Measurements from ENCODE around the gene CNTRL.

CNTRL gene

DNA sequence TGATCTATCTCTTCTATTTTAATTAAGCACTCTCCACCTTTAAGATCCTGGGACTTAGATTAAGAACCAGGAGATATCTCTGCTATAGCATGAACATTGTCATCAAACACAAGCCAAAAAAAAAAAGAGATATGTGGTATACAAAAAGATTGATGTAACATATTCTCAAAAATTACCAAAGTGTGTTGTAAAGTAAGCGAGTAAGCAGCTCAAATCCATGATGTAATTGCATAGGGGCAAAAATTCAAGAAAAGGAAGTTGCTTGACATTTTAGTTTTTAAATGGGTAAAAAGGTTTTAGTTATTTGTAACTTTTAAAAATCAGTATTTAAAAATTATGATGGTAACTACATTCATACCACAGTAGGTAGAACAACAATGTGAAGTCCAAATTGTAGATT lies 40.7 kb downstream of the CNTRL start:
- no peak overlapping the region for H3K4me3 ChIP-seq (ENCODE audit: low read depth in 1 of 2, low read length in 1 of 2)
- H3K9me3 ChIP-seq = no peaks in the 10 kb centered on the region
- no peaks in the 10 kb centered on the region for H3K27me3 ChIP-seq
- peaks cover 17 to 23% of the 10 kb centered on the region in 2 experiments for H3K4me1 ChIP-seq (ENCODE audit: control insufficient read depth in 1 of 2, insufficient read depth in 1 of 2, low read depth in 1 of 2, low read length in 1 of 2)
- no peaks in the 10 kb centered on the region for H3K36me3 ChIP-seq
- H3K27ac ChIP-seq = peak overlapping the region; percentile 59
- TF ChIP-seq, protein P1, sequence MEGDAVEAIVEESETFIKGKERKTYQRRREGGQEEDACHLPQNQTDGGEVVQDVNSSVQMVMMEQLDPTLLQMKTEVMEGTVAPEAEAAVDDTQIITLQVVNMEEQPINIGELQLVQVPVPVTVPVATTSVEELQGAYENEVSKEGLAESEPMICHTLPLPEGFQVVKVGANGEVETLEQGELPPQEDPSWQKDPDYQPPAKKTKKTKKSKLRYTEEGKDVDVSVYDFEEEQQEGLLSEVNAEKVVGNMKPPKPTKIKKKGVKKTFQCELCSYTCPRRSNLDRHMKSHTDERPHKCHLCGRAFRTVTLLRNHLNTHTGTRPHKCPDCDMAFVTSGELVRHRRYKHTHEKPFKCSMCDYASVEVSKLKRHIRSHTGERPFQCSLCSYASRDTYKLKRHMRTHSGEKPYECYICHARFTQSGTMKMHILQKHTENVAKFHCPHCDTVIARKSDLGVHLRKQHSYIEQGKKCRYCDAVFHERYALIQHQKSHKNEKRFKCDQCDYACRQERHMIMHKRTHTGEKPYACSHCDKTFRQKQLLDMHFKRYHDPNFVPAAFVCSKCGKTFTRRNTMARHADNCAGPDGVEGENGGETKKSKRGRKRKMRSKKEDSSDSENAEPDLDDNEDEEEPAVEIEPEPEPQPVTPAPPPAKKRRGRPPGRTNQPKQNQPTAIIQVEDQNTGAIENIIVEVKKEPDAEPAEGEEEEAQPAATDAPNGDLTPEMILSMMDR (IDR thresholded peaks at IDR 0.05) = no peak

DNA sequence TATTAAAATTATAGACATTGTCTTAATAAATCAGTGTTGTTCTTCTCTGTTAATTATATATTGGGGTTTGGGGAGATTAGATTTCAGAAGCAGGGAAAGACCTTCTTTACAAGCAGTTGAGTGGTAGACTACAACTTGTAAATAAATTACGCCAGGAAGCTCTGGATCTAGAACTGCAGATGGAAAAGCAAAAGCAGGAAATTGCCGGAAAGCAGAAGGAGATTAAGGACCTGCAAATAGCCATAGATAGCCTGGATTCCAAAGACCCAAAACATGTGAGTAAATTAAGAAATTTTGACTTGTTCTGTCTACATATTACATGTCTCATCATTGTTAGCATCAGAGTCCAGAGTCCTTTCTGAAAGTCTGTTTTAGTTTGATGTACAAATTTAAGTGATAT lies 43.5 kb downstream of the CNTRL start:
- no peak overlapping the region for H3K4me3 ChIP-seq (ENCODE audit: low read depth in 1 of 2, low read length in 1 of 2)
- no peaks in the 10 kb centered on the region for H3K36me3 ChIP-seq
- no peaks in the 10 kb centered on the region for H3K27me3 ChIP-seq
- H3K27ac ChIP-seq = no peak overlapping the region
- H3K4me1 ChIP-seq (ENCODE audit: control insufficient read depth in 1 of 2, insufficient read depth in 1 of 2, low read depth in 1 of 2, low read length in 1 of 2) = peaks cover 40 to 42% of the 10 kb centered on the region in 2 experiments
- no peaks in the 10 kb centered on the region for H3K9me3 ChIP-seq
- TF ChIP-seq, protein P1 (IDR thresholded peaks at IDR 0.05) = no peak

DNA sequence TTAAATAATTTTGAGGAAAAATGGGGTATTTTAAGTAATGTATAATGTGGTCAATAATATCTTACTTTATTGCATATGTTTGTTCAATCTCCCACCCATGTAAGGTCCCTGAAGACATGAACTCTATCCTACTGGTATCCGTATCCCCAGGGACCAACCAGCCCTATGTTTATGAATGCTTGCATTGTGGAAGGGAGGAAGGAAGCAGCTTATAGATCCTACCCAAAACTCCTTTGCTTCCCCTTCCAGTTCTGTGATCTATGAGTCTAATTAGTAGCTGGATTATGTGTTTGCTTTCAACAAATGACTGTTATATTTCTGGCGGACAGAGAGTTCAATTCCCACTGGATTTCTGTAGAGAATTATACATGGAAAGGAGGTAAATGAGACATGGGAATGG lies 45.6 kb downstream of the CNTRL start:
- no peak overlapping the region for H3K4me3 ChIP-seq (ENCODE audit: low read depth in 1 of 2, low read length in 1 of 2)
- H3K36me3 ChIP-seq = peaks cover 5% of the 10 kb centered on the region
- TF ChIP-seq, protein P1 (IDR thresholded peaks at IDR 0.05) = no peak
- H3K27me3 ChIP-seq = no peaks in the 10 kb centered on the region
- peaks cover 32 to 38% of the 10 kb centered on the region in 2 experiments for H3K4me1 ChIP-seq (ENCODE audit: control insufficient read depth in 1 of 2, insufficient read depth in 1 of 2, low read depth in 1 of 2, low read length in 1 of 2)
- no peaks in the 10 kb centered on the region for H3K9me3 ChIP-seq
- H3K27ac ChIP-seq = peak overlapping the region; percentile 84

DNA sequence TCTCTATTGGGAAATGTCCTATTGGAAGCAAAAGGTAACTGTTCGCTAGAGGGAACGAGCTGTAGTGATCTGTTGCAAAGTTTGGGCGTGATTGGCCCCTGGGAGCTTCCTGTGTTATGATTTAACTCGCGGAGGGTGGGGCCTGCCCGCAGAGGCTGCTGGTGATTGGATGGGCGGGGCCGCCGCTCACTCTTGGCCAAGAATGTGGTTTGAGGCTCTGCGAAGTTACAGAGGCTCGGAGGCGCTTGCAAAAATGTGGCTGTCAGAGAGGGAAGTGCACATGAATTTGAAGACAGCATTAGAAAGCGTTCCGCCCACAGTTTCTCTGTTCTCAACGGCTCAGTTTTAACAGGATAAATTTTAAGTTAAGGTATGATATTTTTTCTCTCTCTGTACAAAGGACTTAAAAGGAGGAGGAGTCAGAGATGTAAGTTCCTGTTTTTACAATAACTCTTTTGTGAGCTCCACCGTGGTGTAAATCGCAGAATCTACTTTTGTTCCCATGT lies 46.9 kb downstream of the CNTRL start:
- Histone ChIP-seq H3K27ac (peak overlapping the region; percentile 84), H3K4me1 (ENCODE audit: control insufficient read depth in 1 of 2, insufficient read depth in 1 of 2, low read depth in 1 of 2, low read length in 1 of 2) (peaks cover 26 to 31% of the 10 kb centered on the region in 2 experiments), H3K9me3 (no peaks in the 10 kb centered on the region), H3K27me3 (no peaks in the 10 kb centered on the region), H3K36me3 (peaks cover 5% of the 10 kb centered on the region), H3K4me3 (ENCODE audit: low read depth in 1 of 2, low read length in 1 of 2) (peak overlapping the region; percentile 56 to 63)
- TF ChIP-seq, protein P1 (IDR thresholded peaks at IDR 0.05) = peak; percentile 91

DNA sequence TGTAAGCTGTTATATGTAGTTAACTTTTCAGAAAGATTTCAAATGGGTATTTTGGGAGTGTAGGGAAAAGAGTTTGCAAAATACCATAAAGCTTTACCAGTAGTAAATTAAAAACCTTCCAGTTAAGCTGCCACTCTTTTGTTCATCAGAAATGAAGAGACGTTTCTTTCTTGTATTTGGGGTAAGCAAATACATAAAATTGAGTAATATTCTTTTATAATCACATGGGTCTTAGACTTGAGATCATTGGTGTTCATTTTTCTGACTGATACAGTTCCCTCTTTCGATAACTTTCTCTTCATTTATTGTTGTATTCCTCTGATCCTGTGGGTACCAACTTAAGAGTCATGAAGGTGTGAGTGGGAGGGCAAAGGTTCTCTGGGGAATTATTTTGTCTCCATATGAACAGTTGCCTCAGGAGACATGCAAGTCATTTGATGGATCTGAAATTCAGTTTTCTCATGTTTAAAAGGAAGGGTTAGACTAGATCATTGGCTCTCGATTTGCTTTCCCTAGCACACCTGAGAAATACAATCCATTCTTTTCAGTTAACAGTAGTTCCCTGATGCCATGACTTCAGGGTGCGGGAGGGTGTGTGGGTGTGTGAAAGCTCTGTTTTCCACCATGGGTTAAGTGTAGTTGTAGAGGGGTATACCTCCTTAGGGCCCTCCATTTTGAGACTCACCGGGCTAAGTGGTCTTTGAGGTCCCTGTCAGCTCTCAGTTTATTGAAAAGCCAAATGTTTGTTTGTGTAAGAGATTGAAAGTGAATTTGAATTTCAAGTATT lies 47.7 kb downstream of the CNTRL start:
- Histone ChIP-seq H3K4me1 (ENCODE audit: control insufficient read depth in 1 of 2, insufficient read depth in 1 of 2, low read depth in 1 of 2, low read length in 1 of 2) (peaks cover 26 to 31% of the 10 kb centered on the region in 2 experiments), H3K9me3 (no peaks in the 10 kb centered on the region), H3K27me3 (no peaks in the 10 kb centered on the region), H3K4me3 (ENCODE audit: low read depth in 1 of 2, low read length in 1 of 2) (peak overlapping the region; percentile 56 to 63), H3K36me3 (peaks cover 10% of the 10 kb centered on the region), H3K27ac (peak overlapping the region; percentile 84)
- TF ChIP-seq, protein P1 (IDR thresholded peaks at IDR 0.05) = no peak
